Brain microvascular endothelial cell (primary cell): Measurements from ENCODE around the gene B9D1.

Experiments used
- DNase-seq: peaks from one replicate; pipeline ENCODE4 v3.0.0-alpha.2; 2020
- H3K27ac ChIP-seq: fragments of 250-450 bp; sonication (Bioruptor Pico); 2 replicates; pipeline ENCODE4 v1.5.1; 2020; ENCODE audit warnings: mild to moderate bottlenecking, moderate library complexity
- H3K27me3 ChIP-seq: fragments of 250-450 bp; sonication (Bioruptor Pico); replicated peaks from 2 replicates; pipeline ENCODE4 v1.5.1; 2020; ENCODE audit warnings: mild to moderate bottlenecking
- H3K36me3 ChIP-seq: fragments of 250-450 bp; sonication (Bioruptor Pico); replicated peaks from 2 replicates; pipeline ENCODE4 v1.5.1; 2020; ENCODE audit warnings: mild to moderate bottlenecking
- H3K4me3 ChIP-seq: 2 replicates; pipeline ENCODE4 v1.5.1; 2011; ENCODE audit warnings: low read depth, mild to moderate bottlenecking, control low read depth, low read length, moderate library complexity
- in situ Hi-C: cut with HindIII; loops from 2 replicates; pipeline ENCODE4 v1.10.0; 2017; ENCODE audit warnings: low sequenced_read_pairs, low pct_ligation_motif_present
- TF ChIP-seq, protein P1 (sequence below): IDR thresholded peaks from 2 replicates; pipeline ENCODE4 v1.5.1; 2011; ENCODE audit warnings: low read depth, mild to moderate bottlenecking, moderate library complexity, low read length, control low read depth, inconsistent platforms; ENCODE audit errors: missing control alignments

The B9D1 gene

DNA sequence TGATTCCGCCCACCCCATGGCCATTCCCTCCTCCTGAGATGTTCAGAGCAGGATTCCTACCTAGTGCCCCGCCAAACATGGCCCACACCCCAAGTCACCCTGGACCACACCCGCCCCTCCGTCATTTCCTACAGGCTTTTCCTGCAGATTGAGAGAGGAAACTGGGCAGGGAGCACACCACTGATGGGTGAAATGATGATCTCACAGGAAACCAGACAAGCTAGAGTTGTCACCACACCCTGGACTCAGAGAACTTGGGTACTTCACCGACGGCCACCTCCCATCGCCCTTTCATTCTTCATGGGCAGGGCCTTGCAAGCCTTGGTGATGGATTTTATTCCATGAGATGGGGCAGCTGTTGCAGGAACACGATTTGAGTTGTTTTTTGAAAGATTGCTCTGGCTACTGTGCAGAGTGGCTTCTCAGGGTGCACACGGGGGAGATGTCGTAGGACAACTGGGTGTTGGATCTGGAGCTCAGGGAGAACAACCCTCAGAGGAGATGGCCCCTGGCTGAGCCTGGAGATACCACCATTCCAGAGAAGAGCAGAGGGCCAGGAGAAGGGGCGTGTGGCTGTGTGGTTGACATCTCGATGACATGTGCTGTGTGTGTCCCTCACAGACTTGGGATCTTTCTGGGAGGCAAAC is 7.4 kb upstream of the B9D1 start:
- Histone ChIP-seq H3K27ac (no peak overlapping the region), H3K36me3 (no peaks in the 10 kb centered on the region), H3K4me3 (no peak overlapping the region), H3K27me3 (no peaks in the 10 kb centered on the region)
- TF ChIP-seq, protein P1, sequence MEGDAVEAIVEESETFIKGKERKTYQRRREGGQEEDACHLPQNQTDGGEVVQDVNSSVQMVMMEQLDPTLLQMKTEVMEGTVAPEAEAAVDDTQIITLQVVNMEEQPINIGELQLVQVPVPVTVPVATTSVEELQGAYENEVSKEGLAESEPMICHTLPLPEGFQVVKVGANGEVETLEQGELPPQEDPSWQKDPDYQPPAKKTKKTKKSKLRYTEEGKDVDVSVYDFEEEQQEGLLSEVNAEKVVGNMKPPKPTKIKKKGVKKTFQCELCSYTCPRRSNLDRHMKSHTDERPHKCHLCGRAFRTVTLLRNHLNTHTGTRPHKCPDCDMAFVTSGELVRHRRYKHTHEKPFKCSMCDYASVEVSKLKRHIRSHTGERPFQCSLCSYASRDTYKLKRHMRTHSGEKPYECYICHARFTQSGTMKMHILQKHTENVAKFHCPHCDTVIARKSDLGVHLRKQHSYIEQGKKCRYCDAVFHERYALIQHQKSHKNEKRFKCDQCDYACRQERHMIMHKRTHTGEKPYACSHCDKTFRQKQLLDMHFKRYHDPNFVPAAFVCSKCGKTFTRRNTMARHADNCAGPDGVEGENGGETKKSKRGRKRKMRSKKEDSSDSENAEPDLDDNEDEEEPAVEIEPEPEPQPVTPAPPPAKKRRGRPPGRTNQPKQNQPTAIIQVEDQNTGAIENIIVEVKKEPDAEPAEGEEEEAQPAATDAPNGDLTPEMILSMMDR = no peak
- in situ Hi-C loops = loop anchor here (10.0 kb wide), 1 partner anchor 395 kb away; no protein-coding TSS in a partner anchor
- no peak for DNase-seq

DNA sequence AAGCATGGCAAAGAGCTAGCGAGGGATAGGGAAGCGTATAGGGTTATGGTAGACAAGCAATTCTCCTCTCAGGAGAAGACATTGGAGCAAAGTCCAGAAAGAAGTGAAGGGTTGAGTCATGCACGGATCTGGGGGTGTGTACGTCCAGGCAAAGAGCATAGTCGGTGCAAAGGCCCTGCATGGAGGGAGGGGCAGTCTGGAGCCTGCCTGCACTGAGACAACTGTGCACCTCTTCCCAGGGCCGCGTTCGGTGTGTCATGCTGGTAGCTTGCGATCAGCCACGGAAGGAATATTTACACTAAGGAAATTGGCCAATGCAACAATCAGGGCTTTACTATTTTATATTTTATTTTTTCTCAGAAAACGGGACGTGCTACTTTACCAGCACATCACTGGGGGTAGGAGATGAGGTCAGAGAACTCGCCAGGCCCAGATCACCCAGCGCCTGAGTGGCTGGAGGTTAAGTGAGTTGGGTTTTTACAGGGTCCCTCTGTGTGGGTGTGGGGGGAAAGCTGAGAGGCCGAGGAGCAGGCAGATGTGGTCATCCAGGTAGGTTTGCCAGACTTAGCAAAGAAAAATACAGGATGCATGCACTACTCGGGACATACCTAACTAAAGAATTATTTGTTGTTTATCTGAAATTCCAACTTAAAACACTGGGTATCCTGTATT is 6.7 kb upstream of the B9D1 start:
- in situ Hi-C loops = loop anchor here (10.0 kb wide), 1 partner anchor 396 kb away; no protein-coding TSS in a partner anchor

DNA sequence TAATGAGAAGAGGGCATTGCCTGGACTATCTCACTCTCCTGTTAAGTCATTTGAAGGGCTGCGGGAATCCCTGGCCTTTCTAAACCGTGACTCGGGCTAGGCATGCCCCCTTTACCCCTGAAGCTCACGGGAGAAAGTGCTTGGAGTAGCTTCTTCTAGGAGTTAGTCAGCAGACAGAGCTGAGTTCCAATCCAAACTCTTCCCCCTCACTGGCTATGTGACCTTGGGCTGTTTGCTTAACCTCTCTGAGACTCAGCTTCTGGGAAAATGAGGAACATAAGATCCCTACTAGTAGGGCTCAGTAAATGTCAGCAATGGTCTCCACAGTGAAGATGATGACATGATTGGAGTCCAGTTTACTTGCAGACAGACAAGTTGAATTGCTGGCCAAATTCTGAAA is 5.7 kb upstream of the B9D1 start:
- no peak for DNase-seq
- Histone ChIP-seq H3K27ac (no peak overlapping the region), H3K36me3 (no peaks in the 10 kb centered on the region), H3K27me3 (no peaks in the 10 kb centered on the region), H3K4me3 (no peak overlapping the region)
- in situ Hi-C loops = loop anchor here (10.0 kb wide), 1 partner anchor 397 kb away; no protein-coding TSS in a partner anchor
- TF ChIP-seq, protein P1 = no peak

More for the DNA sequence above, 6.7 kb upstream of the B9D1 start:
- DNase-seq = no peak
- Histone ChIP-seq H3K27me3 (no peaks in the 10 kb centered on the region), H3K36me3 (no peaks in the 10 kb centered on the region), H3K4me3 (no peak overlapping the region), H3K27ac (no peak overlapping the region)
- TF ChIP-seq, protein P1 = no peak

DNA sequence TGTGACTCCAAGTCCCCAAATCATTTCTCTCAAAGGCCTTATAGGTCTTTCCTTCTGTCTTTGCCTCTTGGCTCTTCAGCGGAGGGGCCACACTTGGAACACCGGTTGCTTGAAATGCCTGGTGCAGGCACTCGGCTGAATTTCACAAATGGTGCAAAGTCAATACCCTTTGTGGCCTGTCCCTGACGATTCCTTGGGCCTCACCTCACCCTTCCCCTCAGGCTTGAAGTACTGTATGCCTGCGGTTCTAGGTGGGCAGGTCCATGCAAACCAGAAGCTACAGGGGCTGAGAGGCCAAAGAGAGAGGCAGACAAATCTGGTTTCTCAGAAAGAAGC is 4.1 kb upstream of the B9D1 start:
- DNase-seq = no peak
- no peaks in the 10 kb centered on the region for H3K27me3 ChIP-seq
- H3K36me3 ChIP-seq = no peaks in the 10 kb centered on the region
- TF ChIP-seq, protein P1 = no peak
- in situ Hi-C loops = loop anchor here (10.0 kb wide), 1 partner anchor 398 kb away; no protein-coding TSS in a partner anchor
- no peak overlapping the region for H3K4me3 ChIP-seq
- H3K27ac ChIP-seq = no peak overlapping the region

DNA sequence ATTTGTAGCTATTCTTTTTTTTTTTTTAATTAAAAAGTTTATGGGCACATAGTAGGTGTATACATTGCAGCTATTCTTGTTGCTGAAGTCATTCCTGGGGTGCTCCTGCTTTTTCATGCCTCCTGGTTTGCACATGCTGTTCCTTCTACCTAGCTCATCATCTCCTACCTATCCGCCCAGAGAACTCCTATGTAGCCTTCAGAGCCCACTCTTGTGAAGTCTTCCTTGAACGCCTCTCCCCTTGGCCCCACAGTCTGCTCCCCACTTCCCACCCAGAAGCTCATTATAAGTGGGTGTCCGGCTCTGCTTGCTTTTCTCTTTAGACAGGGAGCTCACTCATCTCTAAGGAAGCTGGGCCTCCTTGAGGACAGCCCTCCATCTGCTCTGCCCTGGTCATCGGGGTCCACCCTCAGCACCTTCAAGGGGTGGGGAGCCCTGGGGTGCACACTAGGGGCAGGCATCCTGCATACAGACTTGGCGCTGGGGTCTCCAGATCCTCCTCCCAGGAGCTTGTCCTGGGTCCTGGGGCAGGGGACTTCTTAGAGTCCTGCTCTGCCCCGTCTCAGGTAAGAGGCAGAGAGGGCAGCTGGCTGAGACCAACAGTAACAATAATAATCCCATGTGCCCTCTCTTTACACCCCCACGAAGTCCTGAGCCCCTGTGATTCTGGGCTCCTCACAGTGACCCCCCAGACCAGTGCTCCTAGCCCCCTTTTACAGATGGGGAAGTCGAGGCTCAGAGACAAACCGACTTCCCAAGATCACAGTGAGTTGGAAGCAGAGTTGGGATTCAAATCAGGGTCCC is 3.5 kb upstream of the B9D1 start:
- DNase-seq = no peak
- H3K27ac ChIP-seq = no peak overlapping the region
- TF ChIP-seq, protein P1 = no peak
- in situ Hi-C loops = loop anchor here (10.0 kb wide), 1 partner anchor 399 kb away; no protein-coding TSS in a partner anchor
- H3K4me3 ChIP-seq = no peak overlapping the region
- no peaks in the 10 kb centered on the region for H3K36me3 ChIP-seq
- H3K27me3 ChIP-seq = no peaks in the 10 kb centered on the region
